Measurements from ENCODE around the gene EPHA7.

DNA sequence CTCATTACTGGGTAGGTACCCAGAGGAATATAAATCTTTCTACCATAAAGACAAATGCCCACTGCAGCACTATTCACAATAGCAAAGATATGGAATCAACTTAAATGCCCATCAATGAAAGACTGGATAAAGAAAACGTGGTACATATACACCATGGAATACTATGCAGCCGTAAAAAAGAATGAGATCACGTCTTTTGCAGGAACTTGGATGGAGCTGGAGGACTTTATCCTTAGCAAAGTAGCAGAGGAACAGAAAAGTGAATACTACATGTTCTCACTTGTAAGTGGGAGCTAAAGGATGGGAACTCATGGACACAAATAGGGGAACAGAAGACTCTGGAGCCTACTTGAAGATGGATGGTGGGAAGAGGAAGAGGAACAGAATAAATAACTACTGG is 119.7 kb downstream of the EPHA7 start:
- TF ChIP-seq POLR2A (IDR thresholded peaks at IDR 0.05) = no peak
- TF ChIP-seq, protein P1, sequence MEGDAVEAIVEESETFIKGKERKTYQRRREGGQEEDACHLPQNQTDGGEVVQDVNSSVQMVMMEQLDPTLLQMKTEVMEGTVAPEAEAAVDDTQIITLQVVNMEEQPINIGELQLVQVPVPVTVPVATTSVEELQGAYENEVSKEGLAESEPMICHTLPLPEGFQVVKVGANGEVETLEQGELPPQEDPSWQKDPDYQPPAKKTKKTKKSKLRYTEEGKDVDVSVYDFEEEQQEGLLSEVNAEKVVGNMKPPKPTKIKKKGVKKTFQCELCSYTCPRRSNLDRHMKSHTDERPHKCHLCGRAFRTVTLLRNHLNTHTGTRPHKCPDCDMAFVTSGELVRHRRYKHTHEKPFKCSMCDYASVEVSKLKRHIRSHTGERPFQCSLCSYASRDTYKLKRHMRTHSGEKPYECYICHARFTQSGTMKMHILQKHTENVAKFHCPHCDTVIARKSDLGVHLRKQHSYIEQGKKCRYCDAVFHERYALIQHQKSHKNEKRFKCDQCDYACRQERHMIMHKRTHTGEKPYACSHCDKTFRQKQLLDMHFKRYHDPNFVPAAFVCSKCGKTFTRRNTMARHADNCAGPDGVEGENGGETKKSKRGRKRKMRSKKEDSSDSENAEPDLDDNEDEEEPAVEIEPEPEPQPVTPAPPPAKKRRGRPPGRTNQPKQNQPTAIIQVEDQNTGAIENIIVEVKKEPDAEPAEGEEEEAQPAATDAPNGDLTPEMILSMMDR (IDR thresholded peaks at IDR 0.05) = no peak
- no peak for TF ChIP-seq POLR2AphosphoS5 (IDR thresholded peaks at IDR 0.05)
